ENCODE results near the gene SH3BP4. TPM values are rescaled to one million over a fixed set of nuclear protein-coding genes. Genes with fewer than 3 reads are reported as not detected.

The SH3BP4 gene
- total and polyA plus RNA-seq, 2 donors (not counting 1 experiment from before 2014, with no cell fraction given), result 1.00 to 1.3 TPM

DNA sequence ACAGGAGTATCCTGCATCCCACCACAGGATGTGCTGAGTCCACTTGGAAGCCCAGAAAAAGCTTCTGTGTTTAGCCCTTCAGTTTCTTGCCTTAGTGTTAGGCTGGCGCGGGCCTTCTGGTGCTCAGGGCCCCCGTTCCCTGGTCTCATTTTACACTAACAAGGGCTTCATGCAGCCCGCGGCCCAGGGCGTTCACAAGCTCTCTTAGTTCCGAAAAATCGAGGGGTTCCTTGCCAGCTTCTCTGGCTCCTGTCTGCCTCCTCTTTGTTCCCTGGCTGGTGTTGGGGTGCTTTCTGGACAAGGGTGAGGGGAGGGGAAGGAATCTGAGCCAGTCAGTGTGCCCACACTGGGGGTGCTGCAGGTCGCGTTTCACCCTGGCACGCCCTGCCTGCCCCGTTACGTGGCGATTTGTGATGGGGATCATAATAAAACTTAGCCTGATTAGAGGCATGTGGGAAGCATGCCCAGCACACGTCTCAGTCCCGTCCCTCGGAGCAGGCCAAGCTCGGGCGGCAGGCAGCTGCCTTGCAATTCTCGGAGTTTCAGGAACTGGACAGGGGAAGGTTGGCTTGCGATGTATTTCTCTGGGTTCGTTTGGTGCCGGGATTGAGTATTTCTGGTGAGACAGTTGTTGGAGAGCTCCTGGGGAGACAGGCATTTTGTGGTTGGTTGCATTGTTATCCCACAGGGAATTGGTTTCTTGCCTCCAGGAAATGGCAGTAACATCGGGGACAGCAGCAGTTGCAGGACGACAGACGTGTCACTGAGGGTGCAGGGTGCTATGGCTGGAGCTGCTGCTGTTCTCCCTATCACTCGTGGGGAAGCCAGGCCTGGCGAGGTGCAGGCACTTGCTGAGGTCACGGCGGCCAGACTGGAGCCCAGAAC lies 22.9 kb downstream of the SH3BP4 start:
- H3K4me3 Mint-ChIP-seq, result no peak overlapping the region
- POLR2A ChIA-PET, result no interaction called here
- DNase-seq (no peak), ATAC-seq (ENCODE audit: low read depth) (no peak)
- WGBS (ENCODE audit: insufficient coverage), result 85% methylated on average over 28 of the region's 30 CpGs
- no peaks in the 10 kb centered on the region for H3K79me2 ChIP-seq (ENCODE audit: control insufficient read depth, insufficient read depth, low read length)
- H3K9me3 ChIP-seq (ENCODE audit: control extremely low read depth in 1 of 3, control insufficient read depth in 2 of 3, insufficient read depth in 1 of 3, low read length in 2 of 3), result peaks cover 0 to 5% (median under 1%) of the 10 kb centered on the region in 3 donors
- no peak overlapping the region for H3K4me3 ChIP-seq (ENCODE audit: control extremely low read depth in 1 of 5, extremely low read depth in 1 of 5, insufficient read depth in 1 of 5, low read depth in 2 of 5, low read length in 4 of 5)
- H3K4me1 Mint-ChIP-seq, result peaks cover 2% of the 10 kb centered on the region
- intact Hi-C loops (cut with micrococcal nuclease), result no loop called here
- no peak overlapping the region for H3K4me2 ChIP-seq (replicated peaks; ENCODE audit: low read depth, low read length, poor library complexity, severe bottlenecking)
- no peak overlapping the region for H3K9ac ChIP-seq (ENCODE audit: low read length)
- no peak overlapping the region for H2AFZ ChIP-seq (ENCODE audit: insufficient read depth, low read depth, low read length, poor library complexity, severe bottlenecking)
- H3K4me1 ChIP-seq (ENCODE audit: control insufficient read depth in 2 of 2, insufficient read depth in 2 of 2, low read length in 2 of 2), result no peaks in the 10 kb centered on the region
- no peaks in the 10 kb centered on the region for H3K9me3 Mint-ChIP-seq (ENCODE audit: insufficient read depth)
- H3K27me3 Mint-ChIP-seq, result peaks cover 24% of the 10 kb centered on the region
- no peaks in the 10 kb centered on the region for H4K20me1 ChIP-seq (ENCODE audit: control insufficient read depth, insufficient read depth, low read length, poor library complexity, severe bottlenecking)
- H3K36me3 ChIP-seq (replicated peaks in 1 of 2; ENCODE audit: control extremely low read depth in 1 of 2, control insufficient read depth in 1 of 2, extremely low read depth in 1 of 2, insufficient read depth in 2 of 2, low read length in 1 of 2), result no peaks in the 10 kb centered on the region
- no peak overlapping the region for H3K27ac ChIP-seq (ENCODE audit: low read length in 2 of 2)
- no peak for TF ChIP-seq EZH2 (IDR thresholded peaks at IDR 0.05; ENCODE audit: borderline replicate concordance, insufficient read depth, low read depth, low read length, poor library complexity, severe bottlenecking)
- TF ChIP-seq, protein P1, sequence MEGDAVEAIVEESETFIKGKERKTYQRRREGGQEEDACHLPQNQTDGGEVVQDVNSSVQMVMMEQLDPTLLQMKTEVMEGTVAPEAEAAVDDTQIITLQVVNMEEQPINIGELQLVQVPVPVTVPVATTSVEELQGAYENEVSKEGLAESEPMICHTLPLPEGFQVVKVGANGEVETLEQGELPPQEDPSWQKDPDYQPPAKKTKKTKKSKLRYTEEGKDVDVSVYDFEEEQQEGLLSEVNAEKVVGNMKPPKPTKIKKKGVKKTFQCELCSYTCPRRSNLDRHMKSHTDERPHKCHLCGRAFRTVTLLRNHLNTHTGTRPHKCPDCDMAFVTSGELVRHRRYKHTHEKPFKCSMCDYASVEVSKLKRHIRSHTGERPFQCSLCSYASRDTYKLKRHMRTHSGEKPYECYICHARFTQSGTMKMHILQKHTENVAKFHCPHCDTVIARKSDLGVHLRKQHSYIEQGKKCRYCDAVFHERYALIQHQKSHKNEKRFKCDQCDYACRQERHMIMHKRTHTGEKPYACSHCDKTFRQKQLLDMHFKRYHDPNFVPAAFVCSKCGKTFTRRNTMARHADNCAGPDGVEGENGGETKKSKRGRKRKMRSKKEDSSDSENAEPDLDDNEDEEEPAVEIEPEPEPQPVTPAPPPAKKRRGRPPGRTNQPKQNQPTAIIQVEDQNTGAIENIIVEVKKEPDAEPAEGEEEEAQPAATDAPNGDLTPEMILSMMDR (IDR thresholded peaks at IDR 0.05), result no peak
- no peak overlapping the region for H3K27ac Mint-ChIP-seq
- H3K27me3 ChIP-seq (replicated peaks in 1 of 4; ENCODE audit: control extremely low read depth in 1 of 4, control insufficient read depth in 3 of 4, insufficient read depth in 4 of 4, low read length in 3 of 4), result no peaks in the 10 kb centered on the region
- CTCF ChIA-PET, result no interaction called here

DNA sequence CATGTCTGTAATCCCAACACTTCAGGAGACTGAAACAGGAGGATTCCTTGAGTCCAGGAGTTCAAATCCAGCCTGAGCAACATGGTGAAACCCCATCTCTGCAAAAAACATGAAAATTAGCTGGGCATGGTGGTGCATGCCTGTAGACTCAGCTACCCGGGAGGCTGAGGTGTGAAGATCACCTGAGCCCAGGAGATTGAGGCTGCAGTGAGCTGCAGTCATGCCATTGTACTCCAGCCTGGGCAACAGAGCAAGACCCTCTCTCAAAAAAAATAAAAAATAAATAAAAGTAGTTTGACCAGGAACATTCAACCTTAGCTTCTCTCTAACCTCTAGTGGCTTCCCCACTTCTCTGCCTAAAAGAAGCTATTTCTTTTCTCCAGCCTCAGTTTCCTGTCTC lies 23.8 kb downstream of the SH3BP4 start:
- Mint-ChIP-seq H3K9me3 (ENCODE audit: insufficient read depth) (no peaks in the 10 kb centered on the region), H3K27ac (no peak overlapping the region), H3K4me3 (no peak overlapping the region), H3K27me3 (peaks cover 21% of the 10 kb centered on the region), H3K4me1 (no peaks in the 10 kb centered on the region)
- H3K4me2 ChIP-seq (replicated peaks; ENCODE audit: low read depth, low read length, poor library complexity, severe bottlenecking), result no peak overlapping the region
- WGBS (ENCODE audit: insufficient coverage), result 86% methylated on average over 1 of the region's 1 CpG
- no peaks in the 10 kb centered on the region for H3K27me3 ChIP-seq (replicated peaks in 1 of 4; ENCODE audit: control extremely low read depth in 1 of 4, control insufficient read depth in 3 of 4, insufficient read depth in 4 of 4, low read length in 3 of 4)
- H3K4me3 ChIP-seq (ENCODE audit: control extremely low read depth in 1 of 5, extremely low read depth in 1 of 5, insufficient read depth in 1 of 5, low read depth in 2 of 5, low read length in 4 of 5), result no peak overlapping the region
- peaks cover 0 to 6% (median 4%) of the 10 kb centered on the region in 3 donors for H3K9me3 ChIP-seq (ENCODE audit: control extremely low read depth in 1 of 3, control insufficient read depth in 2 of 3, insufficient read depth in 1 of 3, low read length in 2 of 3)
- POLR2A ChIA-PET, result no interaction called here
- no peaks in the 10 kb centered on the region for H3K79me2 ChIP-seq (ENCODE audit: control insufficient read depth, insufficient read depth, low read length)
- no peak for TF ChIP-seq EZH2 (IDR thresholded peaks at IDR 0.05; ENCODE audit: borderline replicate concordance, insufficient read depth, low read depth, low read length, poor library complexity, severe bottlenecking)
- TF ChIP-seq, protein P1 (IDR thresholded peaks at IDR 0.05), result no peak
- H3K27ac ChIP-seq (ENCODE audit: low read length in 2 of 2), result no peak overlapping the region
- no peaks in the 10 kb centered on the region for H4K20me1 ChIP-seq (ENCODE audit: control insufficient read depth, insufficient read depth, low read length, poor library complexity, severe bottlenecking)
- H3K9ac ChIP-seq (ENCODE audit: low read length), result no peak overlapping the region
- CTCF ChIA-PET, result interaction anchor here (0.6 kb wide), 1 partner anchor 79 kb away, joined by 3 read pairs; no protein-coding TSS in a partner anchor
- intact Hi-C loops (cut with micrococcal nuclease), result no loop called here
- no peak overlapping the region for H2AFZ ChIP-seq (ENCODE audit: insufficient read depth, low read depth, low read length, poor library complexity, severe bottlenecking)
- no peak for ATAC-seq (ENCODE audit: low read depth)
- H3K36me3 ChIP-seq (replicated peaks in 1 of 2; ENCODE audit: control extremely low read depth in 1 of 2, control insufficient read depth in 1 of 2, extremely low read depth in 1 of 2, insufficient read depth in 2 of 2, low read length in 1 of 2), result no peaks in the 10 kb centered on the region
- DNase-seq, result no peak
- peaks cover 0 to 2% of the 10 kb centered on the region in 2 donors for H3K4me1 ChIP-seq (ENCODE audit: control insufficient read depth in 2 of 2, insufficient read depth in 2 of 2, low read length in 2 of 2)
